Kidney glomerular epithelial cell (primary cell): ENCODE measurements around the gene NR1H4.
"Not testable (repeated sequence)": the region's sequence is repeated elsewhere in the genome, so short reads cannot be mapped to it uniquely, and the experiment has no call there.

ENCODE experiments used
- DNase-seq: peaks from one replicate; lab custom pipeline; 2025; lab: John Stamatoyannopoulos, UW

The NR1H4 gene

GRCh38 chr12:100515968-100516367 lies 42.3 kb downstream of the NR1H4 start:
- no peak for DNase-seq

GRCh38 chr12:100518376-100518775 lies 44.7 kb downstream of the NR1H4 start:
- DNase-seq, result no peak

- DNase-seq, result no peak
These were observed 46.5 kb downstream of the NR1H4 start for GRCh38 chr12:100520048-100520769.

DNA sequence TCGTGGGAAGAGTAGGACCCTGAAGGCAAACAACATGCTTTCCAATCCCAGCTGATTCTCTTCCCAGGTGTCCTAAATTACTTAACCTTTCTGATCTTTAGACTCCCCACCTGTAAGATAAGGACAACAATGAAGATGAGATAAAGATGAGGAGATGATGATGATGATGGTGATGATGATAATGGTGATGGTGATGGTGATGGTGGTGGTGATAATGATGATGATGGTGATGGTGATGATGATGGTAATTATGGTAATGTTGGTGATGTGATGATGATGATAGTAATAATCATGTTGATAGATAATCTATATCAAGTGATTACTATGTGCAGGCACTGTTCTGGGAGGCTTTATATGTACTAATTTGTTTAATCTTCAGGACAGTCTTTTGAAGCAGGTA lies 48.3 kb downstream of the NR1H4 start:
- no peak for DNase-seq

DNA sequence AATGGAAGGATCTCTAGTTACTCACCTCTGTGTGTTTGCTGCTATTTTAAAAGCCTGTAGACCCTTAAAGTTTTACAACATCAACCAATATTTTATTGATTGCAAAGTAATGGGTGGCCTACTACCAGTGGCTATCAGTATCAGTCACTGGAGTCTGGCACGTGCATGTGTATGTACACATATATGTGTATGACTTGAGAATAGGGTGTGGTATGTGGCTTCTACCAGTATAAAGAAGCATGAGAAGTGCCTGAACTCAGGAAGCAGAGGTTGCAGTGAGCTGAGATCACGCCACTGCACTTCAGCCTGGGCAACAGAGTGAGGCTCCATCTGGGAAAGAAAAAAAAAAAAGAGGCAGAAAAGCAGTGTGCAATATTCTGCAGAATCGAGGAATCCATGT lies 54.4 kb downstream of the NR1H4 start:
- DNase-seq, result no peak

- peak; percentile 87 for DNase-seq
These were observed 54.9 kb downstream of the NR1H4 start for GRCh38 chr12:100528471-100529127.

GRCh38 chr12:100529756-100530350 lies 56.2 kb downstream of the NR1H4 start:
- DNase-seq, result no peak

DNA sequence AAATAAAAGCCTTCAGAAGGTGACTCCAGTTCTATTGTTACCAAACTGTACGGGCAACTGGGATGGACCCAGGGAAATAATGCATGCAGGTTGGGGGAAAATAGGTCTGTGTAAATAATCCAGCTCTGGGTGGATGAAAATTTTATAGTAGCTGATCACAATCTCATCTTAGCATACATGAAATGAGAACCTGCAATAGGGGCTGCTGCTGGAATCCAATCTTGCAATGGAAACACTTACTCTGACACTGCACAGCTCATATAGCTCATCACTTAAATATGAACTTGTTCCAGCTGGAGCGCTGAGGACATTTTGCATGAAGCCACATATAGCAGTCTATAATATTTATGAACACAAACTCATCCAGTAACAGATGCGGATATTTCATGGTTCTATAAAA lies 59.7 kb downstream of the NR1H4 start:
- DNase-seq, result no peak

GRCh38 chr12:100534625-100535227 lies 61.1 kb downstream of the NR1H4 start:
- DNase-seq, result no peak

- DNase-seq, result no peak
These were observed 65.5 kb downstream of the NR1H4 start for GRCh38 chr12:100539202-100539601.

DNA sequence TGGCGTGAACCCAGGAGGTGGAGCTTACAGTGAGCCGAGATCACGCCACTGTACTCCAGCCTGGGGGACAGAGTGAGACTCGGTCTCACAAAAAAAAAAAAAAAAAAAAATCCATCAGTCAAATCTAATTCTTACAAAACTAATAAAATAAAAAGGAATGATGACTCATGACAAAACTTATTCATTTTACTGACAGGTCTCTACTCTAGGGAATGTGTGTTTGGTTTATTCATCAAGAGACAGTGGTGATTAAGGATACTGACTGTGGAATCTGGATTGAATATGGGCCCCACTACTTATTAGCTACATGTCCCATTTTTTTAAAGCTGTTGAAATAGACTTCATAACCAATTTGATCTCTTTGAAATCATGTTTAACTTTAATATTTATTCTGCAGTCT lies 70.5 kb downstream of the NR1H4 start:
- no peak for DNase-seq

GRCh38 chr12:100545092-100545491 lies 71.4 kb downstream of the NR1H4 start:
- no peak for DNase-seq

DNA sequence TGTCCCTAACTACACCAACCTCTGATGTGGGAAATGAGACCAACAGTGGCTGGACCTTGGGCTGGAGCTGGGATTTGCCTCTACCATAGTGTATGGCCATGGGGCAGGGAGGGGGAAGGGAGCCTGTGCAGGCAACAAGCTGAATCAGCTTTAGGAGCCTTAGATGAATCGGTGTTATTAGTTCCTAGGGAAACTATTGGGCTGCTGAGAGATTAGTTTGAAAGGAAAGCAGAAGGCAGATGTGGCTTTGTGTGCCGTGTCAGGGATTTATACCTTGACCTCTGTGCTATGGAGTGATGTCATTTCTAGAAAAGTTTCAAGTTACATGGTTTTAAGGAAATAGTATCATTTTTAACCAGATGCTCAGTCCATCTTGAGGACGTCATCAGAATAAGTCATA lies 80.3 kb downstream of the NR1H4 start:
- no peak for DNase-seq

DNA sequence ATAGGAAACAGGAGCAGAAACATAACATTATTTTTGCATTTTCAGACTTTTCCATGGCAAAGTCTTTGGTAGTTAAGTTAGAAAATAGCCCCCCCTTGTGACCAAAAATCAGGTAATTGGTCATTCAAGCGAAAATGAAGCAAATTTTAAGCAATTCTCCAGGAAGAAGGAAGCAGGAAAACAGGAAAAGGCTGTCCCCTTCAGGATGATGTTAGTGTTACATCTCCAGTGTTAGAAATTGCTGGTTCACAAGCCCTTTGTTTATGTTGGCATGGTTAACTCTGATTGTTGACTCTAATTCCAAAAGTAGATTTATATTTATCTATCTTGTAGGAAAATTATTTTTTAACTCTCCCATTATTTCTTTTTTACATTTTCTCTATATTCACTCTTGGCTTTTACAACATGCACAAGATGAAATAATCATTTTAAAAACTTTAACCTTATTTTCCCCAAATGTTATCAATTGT lies 81.0 kb downstream of the NR1H4 start:
- DNase-seq, result peak; percentile 93

- no peak for DNase-seq
These were observed 82.1 kb downstream of the NR1H4 start for GRCh38 chr12:100555722-100556121.

DNA sequence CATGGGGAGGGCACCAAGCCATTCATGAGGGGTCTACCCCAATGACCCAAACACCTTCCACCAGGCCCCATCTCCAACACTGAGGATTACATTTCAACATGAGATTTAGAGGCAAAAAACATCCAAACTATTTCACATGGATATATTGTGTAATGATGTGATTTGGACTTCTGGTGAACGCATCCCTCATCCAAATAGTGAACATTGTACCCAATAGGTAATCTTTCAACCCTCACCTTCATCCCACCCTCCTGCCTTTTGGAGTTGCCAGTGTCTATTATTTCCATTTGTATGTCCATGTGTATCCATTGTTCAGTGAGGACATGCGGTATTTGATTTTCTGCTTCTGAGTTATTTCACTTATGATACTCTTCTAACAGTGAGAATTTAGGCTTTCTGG lies 83.7 kb downstream of the NR1H4 start:
- no peak for DNase-seq

DNA sequence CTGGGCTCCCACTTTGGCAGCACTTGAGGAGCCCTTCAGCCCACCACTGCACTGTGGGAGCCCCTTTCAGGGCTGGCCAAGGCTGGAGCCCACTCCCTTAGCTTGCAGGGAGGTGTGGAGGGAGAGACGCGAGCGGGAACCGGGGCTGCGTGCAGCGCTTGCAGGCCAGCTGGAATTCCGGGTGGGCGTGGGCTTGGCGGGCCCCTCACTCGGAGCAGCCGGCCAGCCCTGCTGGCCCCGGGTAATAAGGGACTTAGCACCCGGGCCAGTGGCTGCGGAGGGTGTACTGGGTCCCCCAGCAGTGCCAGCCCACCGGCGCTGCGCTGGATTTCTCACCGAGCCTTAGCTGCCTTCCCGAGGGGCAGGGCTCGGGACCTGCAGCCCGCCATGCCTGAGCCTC lies 85.6 kb downstream of the NR1H4 start:
- not testable (repeated sequence) for DNase-seq

GRCh38 chr12:100564090-100564489 lies 90.4 kb downstream of the NR1H4 start:
- no peak for DNase-seq

GRCh38 chr12:100564905-100565467 lies 91.3 kb downstream of the NR1H4 start:
- no peak for DNase-seq

DNA sequence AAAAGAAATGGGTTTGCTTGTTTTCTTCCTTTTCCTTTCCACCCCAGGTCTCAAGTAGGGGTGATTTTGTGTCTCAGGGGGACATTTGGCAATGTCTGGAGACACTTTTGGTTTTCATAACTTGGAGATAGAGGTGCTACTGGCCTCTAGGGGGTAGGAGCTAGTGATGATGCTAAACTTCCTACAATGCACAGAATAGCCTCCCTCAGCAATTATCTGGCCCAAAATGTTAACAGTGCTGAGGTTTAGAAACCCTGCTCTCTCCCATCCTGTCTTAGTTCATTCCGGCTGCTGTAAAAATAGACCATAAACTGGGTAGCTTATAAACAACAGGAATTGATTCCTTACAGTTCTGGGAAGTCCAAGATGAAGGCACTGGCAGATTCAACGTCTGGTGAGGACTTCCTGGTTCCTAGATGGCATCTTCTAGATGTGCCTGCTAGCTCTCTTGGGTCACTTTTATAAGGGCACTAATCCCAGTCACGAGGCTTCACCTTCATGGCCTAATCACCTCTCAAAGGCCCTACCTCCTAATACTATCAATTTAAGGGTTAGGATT lies 92.4 kb downstream of the NR1H4 start:
- DNase-seq, result no peak

DNA sequence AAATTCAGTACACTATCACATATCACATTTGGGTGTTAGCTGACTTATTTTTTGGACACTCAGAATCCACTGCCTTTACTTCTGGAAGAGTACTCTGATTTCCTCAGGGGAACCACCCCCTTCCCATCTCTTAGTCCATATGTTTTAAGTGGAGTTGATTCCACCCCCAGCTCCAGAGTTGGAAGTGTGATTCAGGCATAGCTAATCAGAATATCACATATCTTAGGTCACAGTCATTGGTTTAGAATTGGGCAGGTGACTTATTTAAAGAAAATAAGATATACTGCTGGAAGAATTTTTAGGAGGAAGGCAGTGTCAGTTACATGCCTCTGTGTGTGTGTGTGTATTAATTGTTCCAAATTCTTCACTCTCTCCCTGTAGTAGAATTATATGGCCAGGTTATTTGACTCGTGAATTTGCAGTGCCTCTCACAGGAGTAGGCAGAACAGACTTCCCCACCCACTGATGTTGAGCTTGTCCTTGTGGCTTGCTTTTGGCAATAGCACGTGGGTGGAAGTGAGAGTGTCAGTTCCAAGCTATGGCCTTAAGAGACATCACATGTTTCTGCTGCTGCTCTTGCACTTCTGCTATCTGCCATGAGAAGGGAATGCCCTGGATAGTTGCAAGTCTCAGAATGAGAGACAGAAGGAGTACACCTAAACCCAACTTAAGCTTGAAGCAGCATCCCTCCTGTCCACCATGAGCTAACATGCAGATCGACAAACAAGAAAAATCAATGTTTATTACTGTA lies 93.4 kb downstream of the NR1H4 start:
- no peak for DNase-seq

- no peak for DNase-seq
These were observed 94.3 kb downstream of the NR1H4 start for GRCh38 chr12:100567945-100568344.
